ENCODE results near the gene GRM1.

GRCh38 chr6:146135167-146135566, 106.3 kb downstream of the GRM1 start:
- TF ChIP-seq, protein P1, sequence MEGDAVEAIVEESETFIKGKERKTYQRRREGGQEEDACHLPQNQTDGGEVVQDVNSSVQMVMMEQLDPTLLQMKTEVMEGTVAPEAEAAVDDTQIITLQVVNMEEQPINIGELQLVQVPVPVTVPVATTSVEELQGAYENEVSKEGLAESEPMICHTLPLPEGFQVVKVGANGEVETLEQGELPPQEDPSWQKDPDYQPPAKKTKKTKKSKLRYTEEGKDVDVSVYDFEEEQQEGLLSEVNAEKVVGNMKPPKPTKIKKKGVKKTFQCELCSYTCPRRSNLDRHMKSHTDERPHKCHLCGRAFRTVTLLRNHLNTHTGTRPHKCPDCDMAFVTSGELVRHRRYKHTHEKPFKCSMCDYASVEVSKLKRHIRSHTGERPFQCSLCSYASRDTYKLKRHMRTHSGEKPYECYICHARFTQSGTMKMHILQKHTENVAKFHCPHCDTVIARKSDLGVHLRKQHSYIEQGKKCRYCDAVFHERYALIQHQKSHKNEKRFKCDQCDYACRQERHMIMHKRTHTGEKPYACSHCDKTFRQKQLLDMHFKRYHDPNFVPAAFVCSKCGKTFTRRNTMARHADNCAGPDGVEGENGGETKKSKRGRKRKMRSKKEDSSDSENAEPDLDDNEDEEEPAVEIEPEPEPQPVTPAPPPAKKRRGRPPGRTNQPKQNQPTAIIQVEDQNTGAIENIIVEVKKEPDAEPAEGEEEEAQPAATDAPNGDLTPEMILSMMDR (IDR thresholded peaks at IDR 0.05), result no peak
- no peak for TF ChIP-seq EZH2 (IDR thresholded peaks at IDR 0.05)

All from neural progenitor cell (in vitro differentiated cells).